Neural progenitor cell (in vitro differentiated cells): ENCODE measurements around the gene TCEAL1.
"Not testable (repeated sequence)": the region's sequence is repeated elsewhere in the genome, so short reads cannot be mapped to it uniquely, and the experiment has no call there.

ENCODE experiments used
- CTCF ChIP-seq: fragments of 200-600 bp; sonication (generic); IDR thresholded peaks from 2 replicates; pipeline ENCODE4 v1.5.1; 2017; ENCODE audit warnings: antibody characterized with exemption, mild to moderate bottlenecking
- EZH2 ChIP-seq: fragments of 200-600 bp; sonication (generic); IDR thresholded peaks from 2 replicates; pipeline ENCODE4 v1.6.1; 2017; ENCODE audit warnings: antibody characterized with exemption, mild to moderate bottlenecking, moderate library complexity

GRCh38 chrX:103595202-103595601 lies 33.6 kb upstream of the TCEAL1 start:
- TF ChIP-seq CTCF, EZH2: not testable (repeated sequence)
